OCI-LY7 (cell line): ENCODE data around the gene RPLP2. TPM values are rescaled to one million over a fixed set of nuclear protein-coding genes. Genes with fewer than 3 reads are reported as not detected.

Source experiments
- BruUV-seq: library from RNA; stranded (reverse); fragments of 400-500 nt; replicated peaks from 2 replicates; lab custom pipeline; 2021; lab: Mats Ljungman, UMichigan
- CTCF ChIA-PET: fragments of 300-600 bp; sonication (Branson Sonifier 250); formaldehyde crosslinking; loops from one replicate; lab custom pipeline; 2022; ENCODE audit warnings: antibody characterized with exemption; ENCODE audit not compliant: unreplicated experiment; lab: Charles Lee
- POLR2A ChIA-PET: fragments of 300-600 bp; sonication (Branson Sonifier 250); formaldehyde crosslinking; loops from one replicate; lab custom pipeline; 2022; ENCODE audit warnings: antibody characterized with exemption; lab: Charles Lee
- DNase-seq: peaks from one replicate; pipeline ENCODE4 v3.0.0-alpha.2; 2015; ENCODE audit warnings: low spot score
- H2AFZ ChIP-seq: fragments of 200-600 bp; sonication (generic), shearing (Covaris generic); 2 replicates; pipeline ENCODE4 v1.6.1; 2014; ENCODE audit warnings: mild to moderate bottlenecking, antibody characterized with exemption, low read length, moderate library complexity
- H3K27ac ChIP-seq: fragments of 200-600 bp; sonication (generic); 2 replicates; pipeline ENCODE4 v1.5.1; 2014; ENCODE audit warnings: mixed run types, low read depth, mild to moderate bottlenecking, moderate library complexity, low read length, inconsistent platforms; ENCODE audit not compliant: poor library complexity, severe bottlenecking
- H3K36me3 ChIP-seq: fragments of 200-600 bp; sonication (generic); 2 replicates; pipeline ENCODE4 v1.6.1; 2014; ENCODE audit warnings: mild to moderate bottlenecking, antibody characterized with exemption, low read length, moderate library complexity, mixed read lengths; ENCODE audit not compliant: insufficient read depth
- H3K4me1 ChIP-seq: fragments of 200-600 bp; sonication (generic); 2 replicates; pipeline ENCODE4 v1.5.1; 2014; ENCODE audit warnings: mild to moderate bottlenecking, low read length; ENCODE audit not compliant: insufficient read depth, poor library complexity, severe bottlenecking
- H3K4me2 ChIP-seq: fragments of 200-600 bp; sonication (generic); 2 replicates; pipeline ENCODE4 v1.6.1; 2014; ENCODE audit warnings: mild to moderate bottlenecking, low read length
- H3K4me3 ChIP-seq: fragments of 200-600 bp; sonication (generic); 2 replicates; pipeline ENCODE4 v1.5.1; 2014; ENCODE audit warnings: mild to moderate bottlenecking, low read depth, low read length; ENCODE audit not compliant: poor library complexity, severe bottlenecking
- H3K79me2 ChIP-seq: fragments of 200-600 bp; sonication (generic); 2 replicates; pipeline ENCODE4 v1.6.1; 2016; ENCODE audit warnings: low read depth, mild to moderate bottlenecking, low read length, moderate library complexity, mixed read lengths; ENCODE audit not compliant: insufficient read depth
- H3K9me2 ChIP-seq: fragments of 200-600 bp; sonication (generic); 2 replicates; pipeline ENCODE4 v1.6.1; 2016; ENCODE audit warnings: mild to moderate bottlenecking, low read length, mixed read lengths; ENCODE audit not compliant: insufficient read depth
- H3K9me3 ChIP-seq: fragments of 200-600 bp; sonication (generic); 2 replicates; pipeline ENCODE4 v1.6.1; 2014; ENCODE audit warnings: mild to moderate bottlenecking, mixed run types, low read length, mixed read lengths
- H4K20me1 ChIP-seq: fragments of 200-600 bp; sonication (generic); 2 replicates; pipeline ENCODE4 v1.6.1; 2014; ENCODE audit warnings: mild to moderate bottlenecking, antibody characterized with exemption, low read length, moderate library complexity, mixed read lengths; ENCODE audit not compliant: insufficient read depth
- EZH2phosphoT487 ChIP-seq: fragments of 200-600 bp; sonication (generic); IDR thresholded peaks from 2 replicates; pipeline ENCODE4 v1.6.1; 2018; ENCODE audit warnings: low read depth, borderline replicate concordance, mild to moderate bottlenecking, mixed run types, antibody characterized with exemption, low read length, moderate library complexity, mixed read lengths
- intact Hi-C: fragments of 100-400 bp; cut with micrococcal nuclease; formaldehyde crosslinking; loops from one replicate; pipeline ENCODE4 v1.10.0; 2022; ENCODE audit not compliant: unreplicated experiment
- total RNA-seq, 2 experiments: library from RNA; depleted of rRNA in 1 of 2; stranded (reverse); fragments of >200 nt in 1 of 2; shearing (Covaris generic) in 1 of 2; gene quantifications; 2 replicates each; pipeline ENCODE4 v1.2.3, GENCODE V29; 2014 to 2022
- TF ChIP-seq, protein P1 (sequence below): fragments of 200-600 bp; sonication (generic); conservative IDR thresholded peaks from 2 replicates; pipeline ENCODE4 v1.5.1; 2014; ENCODE audit warnings: mild to moderate bottlenecking, antibody characterized with exemption, low read length, moderate library complexity, mixed read lengths

The RPLP2 gene
- total RNA-seq, 2 experiments from 2014 or later, result 1,564 to 3,147 TPM

DNA sequence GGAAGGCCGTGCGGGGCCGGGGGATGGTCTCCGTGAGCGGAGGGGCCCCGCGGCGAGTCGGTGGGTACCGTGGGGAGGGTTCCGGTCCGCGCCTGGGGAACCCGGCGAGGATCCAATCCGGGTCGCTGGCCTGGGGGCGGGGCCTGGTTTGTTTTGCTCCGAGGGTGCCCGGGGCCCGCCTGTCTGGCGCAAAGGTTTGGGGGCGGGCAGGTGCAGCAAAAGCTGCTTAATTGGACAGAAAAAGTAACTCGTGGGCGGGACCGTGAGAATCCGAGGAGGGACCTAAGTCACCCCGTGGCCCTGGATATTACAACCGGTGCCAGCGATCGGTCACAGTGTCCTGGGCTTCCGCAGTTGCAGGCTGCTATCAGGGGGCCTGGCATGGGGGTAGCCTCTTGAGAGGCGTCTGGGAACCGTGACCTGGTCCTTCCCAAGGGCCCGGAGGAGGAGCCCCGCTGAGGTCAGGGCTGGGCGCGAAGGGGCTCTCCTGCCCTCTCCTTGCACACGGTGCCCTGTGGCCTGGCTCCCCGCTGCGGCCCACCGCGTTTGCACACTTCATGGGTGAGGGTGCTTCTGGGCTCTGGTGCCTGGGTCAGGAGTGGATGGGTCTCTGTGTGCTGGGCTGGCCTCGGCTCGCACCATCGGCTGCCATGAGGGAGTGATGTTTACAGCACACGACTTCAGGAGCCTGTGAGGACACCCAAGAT, 10.3 kb downstream of the RPLP2 start:
- CTCF ChIA-PET, result interaction anchor here (0.6 kb wide), 1 partner anchor 96 kb away, joined by 3 read pairs; no protein-coding TSS in a partner anchor
- Histone ChIP-seq H3K9me2 (no peaks in the 10 kb centered on the region), H3K79me2 (no peaks in the 10 kb centered on the region), H3K4me3 (peak overlapping the region; percentile 76), H3K4me1 (peaks cover 17% of the 10 kb centered on the region), H3K4me2 (peak overlapping the region; percentile 97), H3K27ac (peak overlapping the region; percentile 34), H3K9me3 (no peaks in the 10 kb centered on the region), H2AFZ (0 out of 2 replicates have a peak overlapping the region, but pooled peaks have one; percentile 14), H4K20me1 (no peaks in the 10 kb centered on the region), H3K36me3 (peaks cover 14% of the 10 kb centered on the region; the same call in 1 of the 2 replicates)
- TF ChIP-seq EZH2phosphoT487, result no peak
- TF ChIP-seq, protein P1, sequence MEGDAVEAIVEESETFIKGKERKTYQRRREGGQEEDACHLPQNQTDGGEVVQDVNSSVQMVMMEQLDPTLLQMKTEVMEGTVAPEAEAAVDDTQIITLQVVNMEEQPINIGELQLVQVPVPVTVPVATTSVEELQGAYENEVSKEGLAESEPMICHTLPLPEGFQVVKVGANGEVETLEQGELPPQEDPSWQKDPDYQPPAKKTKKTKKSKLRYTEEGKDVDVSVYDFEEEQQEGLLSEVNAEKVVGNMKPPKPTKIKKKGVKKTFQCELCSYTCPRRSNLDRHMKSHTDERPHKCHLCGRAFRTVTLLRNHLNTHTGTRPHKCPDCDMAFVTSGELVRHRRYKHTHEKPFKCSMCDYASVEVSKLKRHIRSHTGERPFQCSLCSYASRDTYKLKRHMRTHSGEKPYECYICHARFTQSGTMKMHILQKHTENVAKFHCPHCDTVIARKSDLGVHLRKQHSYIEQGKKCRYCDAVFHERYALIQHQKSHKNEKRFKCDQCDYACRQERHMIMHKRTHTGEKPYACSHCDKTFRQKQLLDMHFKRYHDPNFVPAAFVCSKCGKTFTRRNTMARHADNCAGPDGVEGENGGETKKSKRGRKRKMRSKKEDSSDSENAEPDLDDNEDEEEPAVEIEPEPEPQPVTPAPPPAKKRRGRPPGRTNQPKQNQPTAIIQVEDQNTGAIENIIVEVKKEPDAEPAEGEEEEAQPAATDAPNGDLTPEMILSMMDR, result no peak
- POLR2A ChIA-PET, result interaction anchor here (1.1 to 1.8 kb wide), 4 partner anchors 8 to 11 kb away, joined by 3 to 11 read pairs (median 4); partner anchors contain the start of genes CRACR2B and RPLP2
- intact Hi-C loops, result no loop called here
- no TSS peak for BruUV-seq
- DNase-seq, result peak; percentile 92

DNA sequence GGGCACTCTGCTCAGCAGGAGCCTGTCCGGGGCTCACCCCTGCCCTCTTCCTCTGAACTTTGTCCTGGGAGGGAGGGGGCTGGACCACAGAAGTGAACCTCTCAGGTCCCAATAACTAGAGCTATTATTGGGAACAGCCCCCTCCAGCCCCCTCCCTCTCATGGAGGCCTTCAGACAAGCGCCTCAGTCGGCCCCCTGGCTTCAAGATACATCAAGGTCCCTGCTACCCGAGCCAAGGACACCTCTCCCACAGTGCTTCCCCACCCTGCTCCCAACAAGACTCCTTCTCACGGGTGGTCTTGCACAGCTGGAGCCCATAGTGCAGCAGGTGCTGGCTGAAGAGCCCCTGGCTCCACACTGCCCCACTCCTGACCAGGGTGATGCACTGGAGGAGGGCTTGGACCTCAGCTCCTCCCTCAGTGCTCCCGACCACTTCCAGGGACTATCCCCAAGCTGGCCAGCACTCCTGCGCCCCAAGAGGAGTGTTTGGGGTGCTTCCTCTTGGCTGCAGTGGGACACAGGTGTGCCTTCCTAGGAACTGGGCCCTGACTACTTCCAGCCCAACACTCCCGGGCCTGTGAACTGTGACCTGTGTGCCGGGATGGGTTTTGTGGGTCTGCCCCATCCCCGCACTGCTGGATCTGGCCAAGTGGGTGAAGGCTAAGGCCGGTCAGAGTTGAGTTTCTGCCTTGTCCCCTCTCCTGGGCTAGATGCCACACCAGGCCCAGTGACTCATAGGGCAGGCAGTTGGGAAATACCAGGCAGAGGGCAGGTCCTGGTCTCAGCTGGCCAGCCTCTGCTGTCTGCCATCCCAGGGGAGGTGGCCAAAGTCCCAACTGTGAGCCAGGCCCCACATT, 11.1 kb downstream of the RPLP2 start:
- CTCF ChIA-PET, result no interaction called here
- H3K4me1 ChIP-seq, result peaks cover 17% of the 10 kb centered on the region
- no peaks in the 10 kb centered on the region for H4K20me1 ChIP-seq
- no peak for DNase-seq
- no peaks in the 10 kb centered on the region for H3K9me2 ChIP-seq
- no peak overlapping the region for H2AFZ ChIP-seq
- intact Hi-C loops, result no loop called here
- POLR2A ChIA-PET, result no interaction called here
- H3K27ac ChIP-seq, result no peak overlapping the region
- BruUV-seq, result no TSS peak
- peak overlapping the region; percentile 76 for H3K4me3 ChIP-seq
- H3K79me2 ChIP-seq, result no peaks in the 10 kb centered on the region
- no peak for TF ChIP-seq EZH2phosphoT487
- TF ChIP-seq, protein P1, result no peak
- H3K9me3 ChIP-seq, result no peaks in the 10 kb centered on the region
- H3K36me3 ChIP-seq, result peaks cover 6% of the 10 kb centered on the region; the same call in 1 of the 2 replicates
- peak overlapping the region; percentile 97 for H3K4me2 ChIP-seq
